Measurements from ENCODE around the gene PLCB2. TPM values are rescaled to one million over a fixed set of nuclear protein-coding genes. Genes with fewer than 3 reads are reported as not detected.

PLCB2 gene
- total RNA-seq, 2 experiments from 2014 or later: 173 to 174 TPM

- Mint-ChIP-seq H3K27ac (no peak overlapping the region), H3K9me3 (peaks cover 6% of the 10 kb centered on the region), H3K4me1 (peaks cover 9% of the 10 kb centered on the region), H3K27me3 (no peaks in the 10 kb centered on the region), H3K4me3 (no peak overlapping the region), H3K36me3 (peaks cover 48% of the 10 kb centered on the region)
- DNase-seq (no peak), ATAC-seq (ENCODE audit: low read depth) (no peak)
- POLR2A ChIA-PET: no interaction called here
Observed at GRCh38 chr15:40301467-40302179, 6.1 kb downstream of the PLCB2 start.

- DNase-seq: no peak
- ATAC-seq (ENCODE audit: low read depth): no peak
- peaks cover 49% of the 10 kb centered on the region for H3K36me3 Mint-ChIP-seq
- POLR2A ChIA-PET: no interaction called here
- H3K4me3 Mint-ChIP-seq: no peak overlapping the region
- no peaks in the 10 kb centered on the region for H3K27me3 Mint-ChIP-seq
- H3K4me1 Mint-ChIP-seq: peaks cover 1% of the 10 kb centered on the region
- no peak overlapping the region for H3K27ac Mint-ChIP-seq
- H3K9me3 Mint-ChIP-seq: peaks cover 6% of the 10 kb centered on the region
Observed at GRCh38 chr15:40300771-40301170, 7.0 kb downstream of the PLCB2 start.

GRCh38 chr15:40300367-40300766 lies 7.4 kb downstream of the PLCB2 start:
- Mint-ChIP-seq H3K27ac (no peak overlapping the region), H3K4me1 (peaks cover 1% of the 10 kb centered on the region), H3K9me3 (peaks cover 6% of the 10 kb centered on the region), H3K4me3 (no peak overlapping the region), H3K27me3 (no peaks in the 10 kb centered on the region), H3K36me3 (peaks cover 51% of the 10 kb centered on the region)
- ATAC-seq (ENCODE audit: low read depth) (no peak), DNase-seq (no peak)
- POLR2A ChIA-PET: no interaction called here

- H3K27me3 Mint-ChIP-seq: no peaks in the 10 kb centered on the region
- ATAC-seq (ENCODE audit: low read depth) (no peak), DNase-seq (no peak)
- H3K27ac Mint-ChIP-seq: no peak overlapping the region
- POLR2A ChIA-PET: interaction anchor here (0.9 to 1.8 kb wide), 2 partner anchors 10 to 18 kb away, joined by 3 to 5 read pairs; partner anchors contain the start of gene PLCB2
- no peak overlapping the region for H3K4me3 Mint-ChIP-seq
- peaks cover 49% of the 10 kb centered on the region for H3K36me3 Mint-ChIP-seq
- no peaks in the 10 kb centered on the region for H3K4me1 Mint-ChIP-seq
- peaks cover 6% of the 10 kb centered on the region for H3K9me3 Mint-ChIP-seq
Observed at GRCh38 chr15:40298216-40298935, 9.4 kb downstream of the PLCB2 start.

GRCh38 chr15:40297356-40297755 lies 10.4 kb downstream of the PLCB2 start:
- H3K27ac Mint-ChIP-seq: no peak overlapping the region

GRCh38 chr15:40296561-40297230 lies 11.0 kb downstream of the PLCB2 start:
- POLR2A ChIA-PET: interaction anchor here (2.7 kb wide), 1 partner anchor 11 kb away, joined by 14 read pairs; the partner anchor contains the start of gene PLCB2
- ATAC-seq (ENCODE audit: low read depth): no peak
- Mint-ChIP-seq H3K4me1 (no peaks in the 10 kb centered on the region), H3K36me3 (peaks cover 35% of the 10 kb centered on the region), H3K4me3 (no peak overlapping the region), H3K27me3 (no peaks in the 10 kb centered on the region), H3K9me3 (peaks cover 6% of the 10 kb centered on the region), H3K27ac (peak overlapping the region; percentile 28)
- no peak for DNase-seq

More at GRCh38 chr15:40297356-40297755, 10.4 kb downstream of the PLCB2 start:
- no peaks in the 10 kb centered on the region for H3K27me3 Mint-ChIP-seq
- ATAC-seq (ENCODE audit: low read depth) (no peak), DNase-seq (no peak)
- H3K4me1 Mint-ChIP-seq: no peaks in the 10 kb centered on the region
- peaks cover 40% of the 10 kb centered on the region for H3K36me3 Mint-ChIP-seq
- no peak overlapping the region for H3K4me3 Mint-ChIP-seq
- POLR2A ChIA-PET: interaction anchor here (2.7 kb wide), 1 partner anchor 11 kb away, joined by 14 read pairs; the partner anchor contains the start of gene PLCB2
- H3K9me3 Mint-ChIP-seq: peaks cover 6% of the 10 kb centered on the region

- H3K4me1 Mint-ChIP-seq: no peaks in the 10 kb centered on the region
- no peak for ATAC-seq (ENCODE audit: low read depth)
- POLR2A ChIA-PET: interaction anchor here (2.7 kb wide), 1 partner anchor 12 kb away, joined by 14 read pairs; the partner anchor contains the start of gene PLCB2
- H3K4me3 Mint-ChIP-seq: no peak overlapping the region
- H3K27ac Mint-ChIP-seq: no peak overlapping the region
- no peak for DNase-seq
- H3K9me3 Mint-ChIP-seq: peaks cover 4% of the 10 kb centered on the region
- peaks cover 30% of the 10 kb centered on the region for H3K36me3 Mint-ChIP-seq
- H3K27me3 Mint-ChIP-seq: no peaks in the 10 kb centered on the region
Observed at GRCh38 chr15:40295877-40296560, 11.7 kb downstream of the PLCB2 start.

- Mint-ChIP-seq H3K4me3 (no peak overlapping the region), H3K27me3 (no peaks in the 10 kb centered on the region), H3K9me3 (peaks cover 1% of the 10 kb centered on the region), H3K4me1 (no peaks in the 10 kb centered on the region), H3K27ac (no peak overlapping the region), H3K36me3 (peaks cover 22% of the 10 kb centered on the region)
- POLR2A ChIA-PET: interaction anchor here (2.7 kb wide), 1 partner anchor 13 kb away, joined by 14 read pairs; the partner anchor contains the start of gene PLCB2
- DNase-seq (no peak), ATAC-seq (ENCODE audit: low read depth) (no peak)
Observed at GRCh38 chr15:40295297-40295696, 12.4 kb downstream of the PLCB2 start.

- ATAC-seq (ENCODE audit: low read depth): no peak
- DNase-seq: no peak
- Mint-ChIP-seq H3K4me1 (no peaks in the 10 kb centered on the region), H3K27ac (no peak overlapping the region), H3K36me3 (peaks cover 14% of the 10 kb centered on the region), H3K4me3 (no peak overlapping the region), H3K27me3 (no peaks in the 10 kb centered on the region), H3K9me3 (no peaks in the 10 kb centered on the region)
- POLR2A ChIA-PET: interaction anchor here (2.7 kb wide), 1 partner anchor 14 kb away, joined by 14 read pairs; the partner anchor contains the start of gene PLCB2
Observed at GRCh38 chr15:40293905-40294895, 13.5 kb downstream of the PLCB2 start.

GRCh38 chr15:40293006-40293405 lies 14.7 kb downstream of the PLCB2 start:
- H3K9me3 Mint-ChIP-seq: no peaks in the 10 kb centered on the region
- H3K4me1 Mint-ChIP-seq: no peaks in the 10 kb centered on the region
- ATAC-seq (ENCODE audit: low read depth) (no peak), DNase-seq (no peak)
- no peaks in the 10 kb centered on the region for H3K27me3 Mint-ChIP-seq
- H3K36me3 Mint-ChIP-seq: peaks cover 10% of the 10 kb centered on the region
- H3K27ac Mint-ChIP-seq: no peak overlapping the region
- POLR2A ChIA-PET: no interaction called here
- H3K4me3 Mint-ChIP-seq: no peak overlapping the region

GRCh38 chr15:40292246-40292645 lies 15.5 kb downstream of the PLCB2 start:
- POLR2A ChIA-PET: no interaction called here
- H3K27me3 Mint-ChIP-seq: no peaks in the 10 kb centered on the region

More at GRCh38 chr15:40292246-40292645, 15.5 kb downstream of the PLCB2 start:
- Mint-ChIP-seq H3K36me3 (peaks cover 8% of the 10 kb centered on the region), H3K4me3 (no peak overlapping the region), H3K9me3 (no peaks in the 10 kb centered on the region), H3K4me1 (no peaks in the 10 kb centered on the region), H3K27ac (no peak overlapping the region)
- DNase-seq (no peak), ATAC-seq (ENCODE audit: low read depth) (no peak)

Data from activated naive CD8-positive, alpha-beta T cell treated with anti-CD3 and anti-CD28 coated beads, Interleukin-2, amount 10 ng/mL, durations not matched to agents 7 days and 5 days (primary cell).